ENCODE results near the gene TTC1.

Gene TTC1

GRCh38 chr5:159982421-159983173 lies 26.3 kb upstream of the TTC1 start:
- H3K4me3 ChIP-seq (ENCODE audit: low read depth, low read length) = no peak overlapping the region
- TF ChIP-seq, protein P1, sequence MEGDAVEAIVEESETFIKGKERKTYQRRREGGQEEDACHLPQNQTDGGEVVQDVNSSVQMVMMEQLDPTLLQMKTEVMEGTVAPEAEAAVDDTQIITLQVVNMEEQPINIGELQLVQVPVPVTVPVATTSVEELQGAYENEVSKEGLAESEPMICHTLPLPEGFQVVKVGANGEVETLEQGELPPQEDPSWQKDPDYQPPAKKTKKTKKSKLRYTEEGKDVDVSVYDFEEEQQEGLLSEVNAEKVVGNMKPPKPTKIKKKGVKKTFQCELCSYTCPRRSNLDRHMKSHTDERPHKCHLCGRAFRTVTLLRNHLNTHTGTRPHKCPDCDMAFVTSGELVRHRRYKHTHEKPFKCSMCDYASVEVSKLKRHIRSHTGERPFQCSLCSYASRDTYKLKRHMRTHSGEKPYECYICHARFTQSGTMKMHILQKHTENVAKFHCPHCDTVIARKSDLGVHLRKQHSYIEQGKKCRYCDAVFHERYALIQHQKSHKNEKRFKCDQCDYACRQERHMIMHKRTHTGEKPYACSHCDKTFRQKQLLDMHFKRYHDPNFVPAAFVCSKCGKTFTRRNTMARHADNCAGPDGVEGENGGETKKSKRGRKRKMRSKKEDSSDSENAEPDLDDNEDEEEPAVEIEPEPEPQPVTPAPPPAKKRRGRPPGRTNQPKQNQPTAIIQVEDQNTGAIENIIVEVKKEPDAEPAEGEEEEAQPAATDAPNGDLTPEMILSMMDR (IDR thresholded peaks at IDR 0.05; ENCODE audit: borderline replicate concordance, insufficient read depth, low read depth, low read length) = no peak

GRCh38 chr5:159987031-159987674 lies 21.8 kb upstream of the TTC1 start:
- TF ChIP-seq, protein P1 (IDR thresholded peaks at IDR 0.05; ENCODE audit: borderline replicate concordance, insufficient read depth, low read depth, low read length) = peak; percentile 82
- peak overlapping the region; percentile 40 for H3K4me3 ChIP-seq (ENCODE audit: low read depth, low read length)

DNA sequence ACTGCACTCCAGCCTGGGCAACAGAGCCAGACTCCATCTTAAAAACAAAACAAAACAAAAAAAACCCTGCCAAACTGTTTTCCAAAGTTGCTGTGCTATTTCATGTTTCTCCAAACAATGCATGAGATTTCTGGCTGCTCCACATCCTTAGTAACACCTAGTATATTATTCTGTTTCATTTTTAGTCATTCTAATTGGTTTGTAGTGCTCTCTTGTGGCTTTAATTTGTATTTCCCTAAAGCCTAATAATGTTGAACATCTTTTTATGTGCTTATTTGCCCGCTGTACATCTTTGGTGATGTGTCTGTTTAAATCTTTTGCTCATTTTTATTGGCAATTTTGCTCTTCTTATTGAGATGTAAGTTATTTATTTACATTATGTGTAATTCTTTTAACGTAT lies 18.4 kb upstream of the TTC1 start:
- no peak overlapping the region for H3K4me3 ChIP-seq (ENCODE audit: low read depth, low read length)
- TF ChIP-seq, protein P1 (IDR thresholded peaks at IDR 0.05; ENCODE audit: borderline replicate concordance, insufficient read depth, low read depth, low read length) = no peak

GRCh38 chr5:159992566-159992965 lies 16.4 kb upstream of the TTC1 start:
- H3K4me3 ChIP-seq (ENCODE audit: low read depth, low read length) = no peak overlapping the region
- TF ChIP-seq, protein P1 (IDR thresholded peaks at IDR 0.05; ENCODE audit: borderline replicate concordance, insufficient read depth, low read depth, low read length) = no peak

GRCh38 chr5:159993194-159993593 lies 15.7 kb upstream of the TTC1 start:
- TF ChIP-seq, protein P1 (IDR thresholded peaks at IDR 0.05; ENCODE audit: borderline replicate concordance, insufficient read depth, low read depth, low read length) = no peak
- H3K4me3 ChIP-seq (ENCODE audit: low read depth, low read length) = no peak overlapping the region

GRCh38 chr5:159995907-159996306 lies 13.0 kb upstream of the TTC1 start:
- H3K4me3 ChIP-seq (ENCODE audit: low read depth, low read length) = no peak overlapping the region
- TF ChIP-seq, protein P1 (IDR thresholded peaks at IDR 0.05; ENCODE audit: borderline replicate concordance, insufficient read depth, low read depth, low read length) = no peak

- no peak overlapping the region for H3K4me3 ChIP-seq (ENCODE audit: low read depth, low read length)
- TF ChIP-seq, protein P1 (IDR thresholded peaks at IDR 0.05; ENCODE audit: borderline replicate concordance, insufficient read depth, low read depth, low read length) = no peak
Observed at GRCh38 chr5:160001457-160001856, 7.5 kb upstream of the TTC1 start.
